K562 (cell line): ENCODE measurements around the gene CPN2. TPM values are rescaled to one million over a fixed set of nuclear protein-coding genes. Genes with fewer than 3 reads are reported as not detected.

Experiments
- FOXA1 ChIP-seq: fragments of 450-650 bp; IDR thresholded peaks from 2 replicates; pipeline ENCODE4 v1.6.1; 2016; ENCODE audit warnings: mild to moderate bottlenecking, borderline replicate concordance
- HCFC1 ChIP-seq: IDR thresholded peaks from 2 replicates; pipeline ENCODE4 v1.6.1; 2012; ENCODE audit warnings: low read depth, low read length, improper control_type of control experiment
- KLF10 ChIP-seq: fragments of 250-450 bp; sonication (Bioruptor Pico); IDR thresholded peaks from 2 replicates; pipeline ENCODE4 v1.6.1; 2021; ENCODE audit warnings: matching md5 sums
- POLR2B ChIP-seq: fragments of 450-650 bp; IDR thresholded peaks from 2 replicates; pipeline ENCODE4 v1.6.1; 2018; ENCODE audit warnings: low read depth; ENCODE audit not compliant: partially characterized antibody
- RFX1 ChIP-seq: fragments of 450-650 bp; IDR thresholded peaks from 2 replicates; pipeline ENCODE4 v1.6.1; 2016; ENCODE audit warnings: mild to moderate bottlenecking, moderate library complexity
- SMARCB1 ChIP-seq: IDR thresholded peaks from 2 replicates; pipeline ENCODE4 v1.6.1; 2011; ENCODE audit warnings: improper control_type of control experiment, low read depth; ENCODE audit not compliant: insufficient read length
- U2AF2 ChIP-seq: fragments of 200-400 bp; formaldehyde crosslinking; optimal IDR thresholded peaks from 2 replicates; pipeline ENCODE3; 2017; ENCODE audit warnings: low read depth, mild to moderate bottlenecking, low read length
- ZFP1 ChIP-seq: fragments of 450-650 bp; formaldehyde crosslinking; IDR thresholded peaks from 2 replicates; pipeline ENCODE4 v1.4.0; 2020; ENCODE audit warnings: mild to moderate bottlenecking, mixed read lengths
- polyA plus RNA-seq, 8 experiments: library from polyadenylated mRNA; depleted of rRNA in 4 of 8; stranded (reverse) in 5 of 8; unstranded in 3 of 8; fragments of >200 nt; fragmentation: Nextera tagmentation in 2 of 8; fragmentation: Illumina TruSeq in 1 of 8; extraction: Ambion mirVana in 2 of 8; extraction: Trizol in 1 of 8; gene quantifications; 2 replicates each; pipeline versions ENCODE4 v1.2.1 to v1.2.3, GENCODE V29; 2011 to 2014; ENCODE audit warnings: inconsistent platforms in 1 of 8, missing spikeins in 1 of 8
- total RNA-seq, 7 experiments: library from RNA; depleted of rRNA in 6 of 7; stranded (reverse); fragments of >200 nt in 6 of 7; fragmentation: Illumina TruSeq in 2 of 7; extraction: Trizol in 2 of 7; gene quantifications; 2 replicates each; pipeline versions ENCODE4 v1.2.1 to v1.2.3, GENCODE V29; 2011 to 2021; ENCODE audit warnings: low replicate concordance in 1 of 7
- TF ChIP-seq, protein P1 (sequence below): sonication (generic); formaldehyde crosslinking; IDR thresholded peaks from 2 replicates; pipeline ENCODE4 v1.8.1; 2023; ENCODE audit warnings: mild to moderate bottlenecking, missing genetic modification reagents, moderate library complexity
- TF ChIP-seq, protein P2 (sequence below): fragments of 450-650 bp; formaldehyde crosslinking; IDR thresholded peaks from 2 replicates; pipeline ENCODE4 v1.4.0; 2020; ENCODE audit warnings: mild to moderate bottlenecking, mixed read lengths
- TF ChIP-seq, protein P3 (sequence below): fragments of 250-450 bp; sonication (Bioruptor Pico); IDR thresholded peaks from 2 replicates; pipeline ENCODE4 v1.9.0; 2021; ENCODE audit warnings: mild to moderate bottlenecking
- TF ChIP-seq, protein P4 (sequence below): sonication (generic); formaldehyde crosslinking; IDR thresholded peaks from 2 replicates; pipeline ENCODE4 v1.8.0; 2022; ENCODE audit warnings: missing genetic modification reagents, mild to moderate bottlenecking, moderate library complexity, borderline replicate concordance
- TF ChIP-seq, protein P5 (sequence below), 2 experiments: fragments of 450-650 bp in 1 of 2; sonication (generic) in 1 of 2; formaldehyde crosslinking; conservative IDR thresholded peaks; 2 replicates each; pipeline versions ENCODE4 v1.4.0 to v1.8.1; 2020 to 2022; ENCODE audit warnings: mild to moderate bottlenecking in 1 of 2, missing genetic modification reagents in 1 of 2
- TF ChIP-seq, protein P6 (sequence below): fragments of 250-450 bp; sonication (Bioruptor Pico); IDR thresholded peaks from 2 replicates; pipeline ENCODE4 v1.5.0; 2020; ENCODE audit warnings: mild to moderate bottlenecking, borderline replicate concordance
- TF ChIP-seq, protein P7 (sequence below): fragments of 450-650 bp; formaldehyde crosslinking; IDR thresholded peaks from 2 replicates; pipeline ENCODE4 v1.4.0; 2022; ENCODE audit warnings: mild to moderate bottlenecking, moderate library complexity
- TF ChIP-seq, protein P8 (sequence below): fragments of 450-650 bp; IDR thresholded peaks from 2 replicates; pipeline ENCODE4 v1.6.1; 2018; ENCODE audit not compliant: partially characterized antibody

Gene CPN2
- total and polyA plus RNA-seq, 9 of the 15 experiments (the other 6 are each of a cell fraction or from before 2014, with no cell fraction given), result not detected

DNA sequence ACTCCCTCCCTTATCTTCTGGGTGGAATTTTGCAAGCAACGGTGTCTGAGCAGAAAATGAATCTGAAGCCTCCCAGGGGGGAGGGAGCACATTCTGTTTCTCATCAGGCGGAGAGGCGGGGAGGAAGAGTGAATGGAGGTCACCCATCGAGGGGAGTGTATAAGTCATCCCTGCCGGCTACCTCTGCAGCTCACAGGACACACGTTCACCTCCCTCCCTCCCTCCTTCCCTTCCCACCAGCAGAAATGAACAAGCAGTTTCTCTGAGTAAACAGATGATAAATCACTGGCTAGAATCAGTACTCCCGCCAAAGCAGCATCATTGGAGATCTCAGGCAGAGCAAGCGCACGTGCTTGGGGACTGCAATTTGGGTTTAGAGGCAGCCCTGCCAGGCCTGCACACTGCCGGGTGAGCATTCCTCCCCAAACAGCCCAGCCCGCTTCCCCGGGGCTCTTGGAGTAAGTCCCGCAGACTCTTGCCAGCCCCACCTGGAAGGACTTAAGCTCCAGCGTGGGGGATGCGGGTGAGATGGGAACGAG, 38.3 kb downstream of the CPN2 start (continued):
- TF ChIP-seq ZFP1 (no peak), KLF10 (CRISPR knock-in tag) (no peak), SMARCB1 (no peak), POLR2B (no peak), FOXA1 (no peak), HCFC1 (no peak), U2AF2 (no peak), RFX1 (no peak)
- TF ChIP-seq, protein P1, sequence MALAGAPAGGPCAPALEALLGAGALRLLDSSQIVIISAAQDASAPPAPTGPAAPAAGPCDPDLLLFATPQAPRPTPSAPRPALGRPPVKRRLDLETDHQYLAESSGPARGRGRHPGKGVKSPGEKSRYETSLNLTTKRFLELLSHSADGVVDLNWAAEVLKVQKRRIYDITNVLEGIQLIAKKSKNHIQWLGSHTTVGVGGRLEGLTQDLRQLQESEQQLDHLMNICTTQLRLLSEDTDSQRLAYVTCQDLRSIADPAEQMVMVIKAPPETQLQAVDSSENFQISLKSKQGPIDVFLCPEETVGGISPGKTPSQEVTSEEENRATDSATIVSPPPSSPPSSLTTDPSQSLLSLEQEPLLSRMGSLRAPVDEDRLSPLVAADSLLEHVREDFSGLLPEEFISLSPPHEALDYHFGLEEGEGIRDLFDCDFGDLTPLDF (CRISPR knock-in tag), result no peak
- TF ChIP-seq, protein P2, sequence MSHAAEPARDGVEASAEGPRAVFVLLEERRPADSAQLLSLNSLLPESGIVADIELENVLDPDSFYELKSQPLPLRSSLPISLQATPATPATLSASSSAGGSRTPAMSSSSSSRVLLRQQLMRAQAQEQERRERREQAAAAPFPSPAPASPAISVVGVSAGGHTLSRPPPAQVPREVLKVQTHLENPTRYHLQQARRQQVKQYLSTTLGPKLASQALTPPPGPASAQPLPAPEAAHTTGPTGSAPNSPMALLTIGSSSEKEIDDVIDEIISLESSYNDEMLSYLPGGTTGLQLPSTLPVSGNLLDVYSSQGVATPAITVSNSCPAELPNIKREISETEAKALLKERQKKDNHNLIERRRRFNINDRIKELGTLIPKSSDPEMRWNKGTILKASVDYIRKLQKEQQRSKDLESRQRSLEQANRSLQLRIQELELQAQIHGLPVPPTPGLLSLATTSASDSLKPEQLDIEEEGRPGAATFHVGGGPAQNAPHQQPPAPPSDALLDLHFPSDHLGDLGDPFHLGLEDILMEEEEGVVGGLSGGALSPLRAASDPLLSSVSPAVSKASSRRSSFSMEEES (CRISPR knock-in tag), result no peak
- TF ChIP-seq, protein P3, sequence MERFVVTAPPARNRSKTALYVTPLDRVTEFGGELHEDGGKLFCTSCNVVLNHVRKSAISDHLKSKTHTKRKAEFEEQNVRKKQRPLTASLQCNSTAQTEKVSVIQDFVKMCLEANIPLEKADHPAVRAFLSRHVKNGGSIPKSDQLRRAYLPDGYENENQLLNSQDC (CRISPR knock-in tag), result no peak
- TF ChIP-seq, protein P4, sequence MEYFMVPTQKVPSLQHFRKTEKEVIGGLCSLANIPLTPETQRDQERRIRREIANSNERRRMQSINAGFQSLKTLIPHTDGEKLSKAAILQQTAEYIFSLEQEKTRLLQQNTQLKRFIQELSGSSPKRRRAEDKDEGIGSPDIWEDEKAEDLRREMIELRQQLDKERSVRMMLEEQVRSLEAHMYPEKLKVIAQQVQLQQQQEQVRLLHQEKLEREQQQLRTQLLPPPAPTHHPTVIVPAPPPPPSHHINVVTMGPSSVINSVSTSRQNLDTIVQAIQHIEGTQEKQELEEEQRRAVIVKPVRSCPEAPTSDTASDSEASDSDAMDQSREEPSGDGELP (CRISPR knock-in tag), result peak; percentile 38
- TF ChIP-seq, protein P5, sequence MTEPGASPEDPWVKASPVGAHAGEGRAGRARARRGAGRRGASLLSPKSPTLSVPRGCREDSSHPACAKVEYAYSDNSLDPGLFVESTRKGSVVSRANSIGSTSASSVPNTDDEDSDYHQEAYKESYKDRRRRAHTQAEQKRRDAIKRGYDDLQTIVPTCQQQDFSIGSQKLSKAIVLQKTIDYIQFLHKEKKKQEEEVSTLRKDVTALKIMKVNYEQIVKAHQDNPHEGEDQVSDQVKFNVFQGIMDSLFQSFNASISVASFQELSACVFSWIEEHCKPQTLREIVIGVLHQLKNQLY (CRISPR knock-in tag; conservative IDR thresholded peaks at IDR 0.05), result no peak
- TF ChIP-seq, protein P6, sequence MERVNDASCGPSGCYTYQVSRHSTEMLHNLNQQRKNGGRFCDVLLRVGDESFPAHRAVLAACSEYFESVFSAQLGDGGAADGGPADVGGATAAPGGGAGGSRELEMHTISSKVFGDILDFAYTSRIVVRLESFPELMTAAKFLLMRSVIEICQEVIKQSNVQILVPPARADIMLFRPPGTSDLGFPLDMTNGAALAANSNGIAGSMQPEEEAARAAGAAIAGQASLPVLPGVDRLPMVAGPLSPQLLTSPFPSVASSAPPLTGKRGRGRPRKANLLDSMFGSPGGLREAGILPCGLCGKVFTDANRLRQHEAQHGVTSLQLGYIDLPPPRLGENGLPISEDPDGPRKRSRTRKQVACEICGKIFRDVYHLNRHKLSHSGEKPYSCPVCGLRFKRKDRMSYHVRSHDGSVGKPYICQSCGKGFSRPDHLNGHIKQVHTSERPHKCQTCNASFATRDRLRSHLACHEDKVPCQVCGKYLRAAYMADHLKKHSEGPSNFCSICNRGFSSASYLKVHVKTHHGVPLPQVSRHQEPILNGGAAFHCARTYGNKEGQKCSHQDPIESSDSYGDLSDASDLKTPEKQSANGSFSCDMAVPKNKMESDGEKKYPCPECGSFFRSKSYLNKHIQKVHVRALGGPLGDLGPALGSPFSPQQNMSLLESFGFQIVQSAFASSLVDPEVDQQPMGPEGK (CRISPR knock-in tag), result no peak
- TF ChIP-seq, protein P7, sequence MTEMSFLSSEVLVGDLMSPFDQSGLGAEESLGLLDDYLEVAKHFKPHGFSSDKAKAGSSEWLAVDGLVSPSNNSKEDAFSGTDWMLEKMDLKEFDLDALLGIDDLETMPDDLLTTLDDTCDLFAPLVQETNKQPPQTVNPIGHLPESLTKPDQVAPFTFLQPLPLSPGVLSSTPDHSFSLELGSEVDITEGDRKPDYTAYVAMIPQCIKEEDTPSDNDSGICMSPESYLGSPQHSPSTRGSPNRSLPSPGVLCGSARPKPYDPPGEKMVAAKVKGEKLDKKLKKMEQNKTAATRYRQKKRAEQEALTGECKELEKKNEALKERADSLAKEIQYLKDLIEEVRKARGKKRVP (CRISPR knock-in tag), result no peak
- TF ChIP-seq, protein P8, sequence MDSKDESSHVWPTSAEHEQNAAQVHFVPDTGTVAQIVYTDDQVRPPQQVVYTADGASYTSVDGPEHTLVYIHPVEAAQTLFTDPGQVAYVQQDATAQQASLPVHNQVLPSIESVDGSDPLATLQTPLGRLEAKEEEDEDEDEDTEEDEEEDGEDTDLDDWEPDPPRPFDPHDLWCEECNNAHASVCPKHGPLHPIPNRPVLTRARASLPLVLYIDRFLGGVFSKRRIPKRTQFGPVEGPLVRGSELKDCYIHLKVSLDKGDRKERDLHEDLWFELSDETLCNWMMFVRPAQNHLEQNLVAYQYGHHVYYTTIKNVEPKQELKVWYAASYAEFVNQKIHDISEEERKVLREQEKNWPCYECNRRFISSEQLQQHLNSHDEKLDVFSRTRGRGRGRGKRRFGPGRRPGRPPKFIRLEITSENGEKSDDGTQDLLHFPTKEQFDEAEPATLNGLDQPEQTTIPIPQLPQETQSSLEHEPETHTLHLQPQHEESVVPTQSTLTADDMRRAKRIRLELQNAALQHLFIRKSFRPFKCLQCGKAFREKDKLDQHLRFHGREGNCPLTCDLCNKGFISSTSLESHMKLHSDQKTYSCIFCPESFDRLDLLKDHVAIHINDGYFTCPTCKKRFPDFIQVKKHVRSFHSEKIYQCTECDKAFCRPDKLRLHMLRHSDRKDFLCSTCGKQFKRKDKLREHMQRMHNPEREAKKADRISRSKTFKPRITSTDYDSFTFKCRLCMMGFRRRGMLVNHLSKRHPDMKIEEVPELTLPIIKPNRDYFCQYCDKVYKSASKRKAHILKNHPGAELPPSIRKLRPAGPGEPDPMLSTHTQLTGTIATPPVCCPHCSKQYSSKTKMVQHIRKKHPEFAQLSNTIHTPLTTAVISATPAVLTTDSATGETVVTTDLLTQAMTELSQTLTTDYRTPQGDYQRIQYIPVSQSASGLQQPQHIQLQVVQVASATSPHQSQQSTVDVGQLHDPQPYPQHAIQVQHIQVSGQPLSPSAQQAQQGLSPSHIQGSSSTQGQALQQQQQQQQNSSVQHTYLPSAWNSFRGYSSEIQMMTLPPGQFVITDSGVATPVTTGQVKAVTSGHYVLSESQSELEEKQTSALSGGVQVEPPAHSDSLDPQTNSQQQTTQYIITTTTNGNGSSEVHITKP, result no peak
